T-helper 1 cell treated with Interleukin-12 subunit alpha and Interleukin-12 subunit beta and Interleukin-4 antibody, amounts not matched to agents 30 μg/mL and 1 μg/mL, for 36 hours (primary cell): ENCODE results near the gene SERPINA1.

ENCODE experiments used
- H3K27ac Mint-ChIP-seq: one replicate; pipeline ENCODE4 v1.8.0; 2021; ENCODE audit warnings: mild to moderate bottlenecking, mixed read lengths
- H3K27me3 Mint-ChIP-seq: one replicate; pipeline ENCODE4 v1.8.0; 2021; ENCODE audit warnings: low read depth, mixed read lengths
- H3K36me3 Mint-ChIP-seq: one replicate; pipeline ENCODE4 v1.8.0; 2021; ENCODE audit warnings: low read depth, mixed read lengths
- H3K4me1 Mint-ChIP-seq: one replicate; pipeline ENCODE4 v1.8.0; 2021; ENCODE audit warnings: low read depth, mixed read lengths
- H3K4me3 Mint-ChIP-seq: one replicate; pipeline ENCODE4 v1.8.0; 2021; ENCODE audit warnings: mild to moderate bottlenecking, moderate library complexity, mixed read lengths
- H3K9me3 Mint-ChIP-seq: one replicate; pipeline ENCODE4 v1.8.0; 2021; ENCODE audit warnings: mixed read lengths

SERPINA1 gene

DNA sequence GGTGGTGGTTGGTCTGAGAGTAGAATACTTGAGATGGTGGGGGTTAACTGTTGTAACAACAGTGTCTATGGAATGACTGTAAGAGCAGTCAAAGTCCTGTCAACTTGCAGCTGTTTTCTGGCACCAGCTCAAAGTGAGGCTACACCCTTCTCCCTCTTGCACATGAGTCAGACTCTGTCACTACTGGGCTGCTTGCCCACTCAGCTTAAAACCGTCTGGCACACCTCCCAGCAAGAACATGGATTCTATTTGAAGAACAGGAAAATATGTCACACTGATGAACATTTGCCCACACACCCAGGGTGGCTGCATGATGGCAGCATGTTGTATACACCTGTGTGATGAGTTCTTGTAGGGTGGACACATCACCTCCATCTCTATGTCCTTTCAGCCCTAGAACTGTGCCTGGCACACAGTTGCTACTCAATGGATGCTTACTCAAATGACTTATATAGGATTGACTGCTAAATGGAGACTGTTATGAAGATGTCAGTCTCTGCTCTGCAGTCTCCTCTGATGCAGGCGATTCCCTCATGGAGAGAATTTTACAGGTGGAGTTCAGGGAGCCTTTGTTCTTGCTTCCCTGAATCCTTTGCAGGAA lies 46.0 kb downstream of the SERPINA1 start:
- Mint-ChIP-seq H3K27me3 (peaks cover 4% of the 10 kb centered on the region), H3K27ac (no peak overlapping the region), H3K9me3 (peaks cover 18% of the 10 kb centered on the region), H3K4me3 (no peak overlapping the region), H3K4me1 (peaks cover 5% of the 10 kb centered on the region), H3K36me3 (no peaks in the 10 kb centered on the region)

DNA sequence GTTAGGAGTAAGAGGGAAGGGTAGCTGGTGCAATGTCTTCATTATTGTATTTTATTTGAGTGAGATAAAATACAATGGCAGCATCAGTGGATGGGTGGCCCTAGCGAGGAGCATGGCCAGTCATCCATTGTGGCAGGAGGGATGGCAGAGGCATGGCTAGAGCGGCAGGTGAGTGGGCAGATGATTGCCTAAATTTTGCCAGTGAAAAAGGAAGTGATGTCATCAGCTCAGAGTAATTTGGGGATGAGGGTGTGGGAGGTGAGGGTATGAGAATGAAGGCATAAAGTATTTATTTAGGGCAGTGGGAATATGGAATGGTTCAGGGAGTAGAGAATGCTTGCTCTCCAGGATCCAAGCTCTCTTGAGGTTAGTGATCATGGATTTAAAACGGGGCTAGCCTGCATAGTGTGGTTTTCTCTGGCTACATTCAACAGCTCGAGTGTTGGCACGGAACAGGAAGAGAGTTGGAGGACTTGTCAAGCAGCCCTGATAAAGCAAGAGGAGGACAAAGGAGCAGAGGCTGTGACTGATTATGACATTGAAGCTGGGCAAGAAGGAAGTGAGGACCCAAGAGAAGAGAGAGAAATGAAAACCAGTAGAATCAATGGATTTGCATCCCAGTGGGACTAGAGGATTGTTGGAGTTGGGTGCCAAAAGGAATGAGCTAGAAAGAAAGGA lies 46.6 kb downstream of the SERPINA1 start:
- H3K27ac Mint-ChIP-seq: no peak overlapping the region
- H3K36me3 Mint-ChIP-seq: no peaks in the 10 kb centered on the region
- H3K4me1 Mint-ChIP-seq: peaks cover 5% of the 10 kb centered on the region
- H3K9me3 Mint-ChIP-seq: peaks cover 18% of the 10 kb centered on the region
- H3K4me3 Mint-ChIP-seq: no peak overlapping the region
- H3K27me3 Mint-ChIP-seq: peaks cover 4% of the 10 kb centered on the region

DNA sequence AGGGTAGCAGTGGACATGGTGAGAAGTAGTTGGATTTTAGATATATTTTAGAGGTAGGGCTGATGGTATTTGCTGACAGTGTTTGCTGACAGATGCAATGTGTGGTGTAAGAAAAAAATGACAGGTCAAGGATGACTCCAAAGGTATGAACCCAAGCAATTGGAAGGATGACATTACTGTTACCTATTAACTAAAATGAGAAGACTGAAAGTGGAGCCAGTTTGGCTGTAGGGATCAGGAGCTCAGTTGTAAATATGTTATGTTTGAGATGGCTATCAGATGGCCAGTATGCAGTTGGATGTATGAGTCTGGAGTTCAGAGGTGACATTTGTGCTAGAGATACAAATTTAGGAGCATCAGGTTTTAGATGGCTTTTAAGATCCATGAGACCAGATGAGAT lies 47.9 kb downstream of the SERPINA1 start:
- Mint-ChIP-seq H3K36me3 (no peaks in the 10 kb centered on the region), H3K9me3 (peaks cover 18% of the 10 kb centered on the region), H3K27me3 (peaks cover 4% of the 10 kb centered on the region), H3K4me3 (no peak overlapping the region), H3K4me1 (peaks cover 3% of the 10 kb centered on the region), H3K27ac (no peak overlapping the region)

DNA sequence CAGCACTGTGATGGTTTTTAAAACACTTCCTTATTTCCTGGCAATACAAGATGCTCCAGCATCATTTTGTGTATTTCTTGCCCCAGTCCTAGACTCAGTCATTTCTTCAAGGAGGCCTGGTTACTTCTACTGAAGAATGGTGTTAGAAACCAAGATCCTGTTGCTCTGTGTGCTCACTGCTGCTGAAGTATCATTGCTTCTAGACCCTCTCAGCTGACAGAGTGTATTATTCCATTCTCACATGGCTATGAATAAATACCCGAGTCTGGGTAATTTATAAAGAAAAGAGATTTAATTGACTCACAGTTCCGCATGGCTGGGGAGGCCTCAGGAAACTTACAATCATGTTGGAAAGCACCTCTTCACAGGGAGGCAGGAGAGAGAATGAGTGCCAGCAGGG lies 50.4 kb downstream of the SERPINA1 start:
- Mint-ChIP-seq H3K4me3 (no peak overlapping the region), H3K36me3 (no peaks in the 10 kb centered on the region), H3K9me3 (peaks cover 12% of the 10 kb centered on the region), H3K27ac (no peak overlapping the region), H3K27me3 (peaks cover 16% of the 10 kb centered on the region), H3K4me1 (peaks cover 3% of the 10 kb centered on the region)

DNA sequence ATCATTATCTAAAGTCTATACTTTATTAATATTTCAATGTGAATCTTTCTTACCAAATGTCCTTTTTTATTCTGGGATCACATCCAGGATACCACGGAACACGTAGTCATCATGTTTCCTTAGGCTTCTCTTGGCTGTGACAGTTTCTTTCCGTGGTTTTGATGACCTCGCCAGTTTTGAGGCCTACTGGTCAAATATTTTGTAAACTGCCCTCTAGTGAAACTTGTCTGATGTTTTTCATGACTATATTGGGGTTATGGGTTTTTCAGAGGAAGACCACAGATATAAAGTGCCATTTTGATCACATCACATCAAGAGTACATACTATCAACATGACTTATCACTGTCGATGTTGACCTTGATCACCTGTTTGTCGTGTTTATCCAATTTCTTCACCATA lies 51.1 kb downstream of the SERPINA1 start:
- Mint-ChIP-seq H3K4me1 (peaks cover 3% of the 10 kb centered on the region), H3K27ac (no peak overlapping the region), H3K9me3 (peaks cover 12% of the 10 kb centered on the region), H3K27me3 (peaks cover 23% of the 10 kb centered on the region), H3K4me3 (no peak overlapping the region), H3K36me3 (no peaks in the 10 kb centered on the region)

DNA sequence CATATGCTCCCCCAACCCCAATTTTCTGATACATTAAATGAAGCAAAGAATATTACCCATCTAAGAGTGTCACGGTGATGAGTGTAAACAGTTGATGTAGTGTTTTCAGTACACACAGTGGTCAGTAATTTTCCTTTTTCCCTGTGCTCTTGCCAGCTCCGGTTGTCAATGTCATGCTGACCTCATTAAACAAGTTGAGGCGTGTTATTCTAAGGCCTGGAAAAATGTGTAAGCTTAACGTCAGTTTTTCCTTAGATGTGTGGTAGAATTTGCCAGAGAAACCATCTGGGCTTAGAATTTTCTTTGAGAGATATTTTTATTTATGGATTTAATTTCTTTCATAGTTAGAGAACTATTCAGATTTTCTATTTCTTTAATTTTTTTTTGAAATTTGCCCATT lies 53.5 kb downstream of the SERPINA1 start:
- Mint-ChIP-seq H3K36me3 (no peaks in the 10 kb centered on the region), H3K4me1 (no peaks in the 10 kb centered on the region), H3K27ac (no peak overlapping the region), H3K9me3 (peaks cover 5% of the 10 kb centered on the region), H3K27me3 (peaks cover 23% of the 10 kb centered on the region), H3K4me3 (no peak overlapping the region)

DNA sequence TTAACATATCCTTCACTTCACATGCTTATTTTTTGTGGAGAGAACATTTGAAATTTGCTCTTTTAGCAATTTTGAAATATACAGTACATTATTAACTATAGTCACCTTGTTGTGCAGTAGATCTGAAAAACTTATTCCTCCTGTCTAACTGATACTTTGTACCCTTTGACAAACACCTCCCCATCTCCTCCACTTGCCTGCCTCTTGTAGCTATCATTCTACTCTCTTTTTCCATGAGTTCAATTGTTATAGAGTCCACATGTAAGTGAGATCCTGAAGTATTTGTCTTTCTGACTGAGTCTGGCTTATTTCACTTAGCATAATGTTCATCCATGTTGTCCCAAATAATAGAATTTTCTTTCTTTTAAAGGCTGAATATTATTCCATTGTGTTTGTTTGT lies 55.8 kb downstream of the SERPINA1 start:
- H3K9me3 Mint-ChIP-seq: no peaks in the 10 kb centered on the region
- H3K36me3 Mint-ChIP-seq: no peaks in the 10 kb centered on the region
- H3K27ac Mint-ChIP-seq: no peak overlapping the region
- H3K27me3 Mint-ChIP-seq: peaks cover 25% of the 10 kb centered on the region
- no peaks in the 10 kb centered on the region for H3K4me1 Mint-ChIP-seq
- H3K4me3 Mint-ChIP-seq: no peak overlapping the region

DNA sequence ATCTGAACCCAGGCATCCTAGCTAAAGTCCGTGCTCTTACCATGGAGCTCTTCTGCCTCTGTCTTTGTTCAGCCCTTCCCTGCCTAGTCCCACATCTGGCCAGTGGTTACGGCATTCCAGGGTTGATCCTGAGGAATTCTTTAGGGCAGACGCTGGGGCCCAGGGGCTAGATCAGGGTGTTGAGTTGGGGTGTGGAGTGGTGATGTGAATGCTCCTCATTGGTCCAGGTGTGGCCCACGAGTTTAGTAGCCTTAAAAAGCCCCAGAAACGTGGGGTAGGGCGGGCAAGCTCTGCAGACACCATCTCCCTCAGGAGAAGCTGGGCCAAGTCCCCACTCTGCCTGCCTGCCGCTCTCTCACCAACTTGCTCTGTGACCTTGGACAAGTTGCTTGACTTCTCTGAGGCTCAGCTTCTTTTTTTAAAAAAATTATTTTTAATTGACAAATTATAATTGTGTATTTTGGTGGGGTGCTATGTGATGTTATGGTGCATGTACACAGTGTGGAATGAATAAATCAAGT lies 56.3 kb downstream of the SERPINA1 start:
- no peak overlapping the region for H3K4me3 Mint-ChIP-seq

DNA sequence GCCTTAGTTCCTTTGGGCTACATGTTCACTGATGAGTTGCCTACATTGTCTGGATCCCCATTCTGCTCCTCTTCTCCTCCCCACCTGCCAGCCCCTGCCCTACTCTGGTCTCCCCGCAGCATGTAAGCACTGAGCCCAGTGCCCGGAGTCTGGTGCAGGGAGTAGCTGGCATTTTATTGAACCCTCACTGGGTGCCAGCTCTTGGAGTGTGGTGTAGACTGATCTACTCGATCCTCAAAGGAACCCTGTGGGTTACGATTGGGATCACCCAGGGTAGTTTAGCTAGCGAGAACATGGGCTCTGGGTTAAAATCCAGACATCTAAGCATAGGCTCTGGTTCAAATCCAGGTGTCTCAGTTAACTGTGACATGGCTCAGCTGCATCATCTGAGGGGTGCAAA lies 56.9 kb downstream of the SERPINA1 start:
- Mint-ChIP-seq H3K27me3 (peaks cover 25% of the 10 kb centered on the region), H3K4me1 (no peaks in the 10 kb centered on the region), H3K4me3 (no peak overlapping the region), H3K36me3 (no peaks in the 10 kb centered on the region), H3K9me3 (no peaks in the 10 kb centered on the region), H3K27ac (no peak overlapping the region)

More for the DNA sequence above, 56.3 kb downstream of the SERPINA1 start:
- H3K27ac Mint-ChIP-seq: no peak overlapping the region
- H3K36me3 Mint-ChIP-seq: no peaks in the 10 kb centered on the region
- H3K4me1 Mint-ChIP-seq: no peaks in the 10 kb centered on the region
- peaks cover 25% of the 10 kb centered on the region for H3K27me3 Mint-ChIP-seq
- H3K9me3 Mint-ChIP-seq: no peaks in the 10 kb centered on the region

GRCh38 chr14:94330857-94331256 lies 57.5 kb downstream of the SERPINA1 start:
- Mint-ChIP-seq H3K4me3 (no peak overlapping the region), H3K9me3 (no peaks in the 10 kb centered on the region), H3K36me3 (no peaks in the 10 kb centered on the region), H3K27me3 (peaks cover 25% of the 10 kb centered on the region), H3K27ac (no peak overlapping the region), H3K4me1 (no peaks in the 10 kb centered on the region)

- H3K4me3 Mint-ChIP-seq: no peak overlapping the region
- no peaks in the 10 kb centered on the region for H3K4me1 Mint-ChIP-seq
- peaks cover 25% of the 10 kb centered on the region for H3K27me3 Mint-ChIP-seq
- H3K27ac Mint-ChIP-seq: no peak overlapping the region
- no peaks in the 10 kb centered on the region for H3K9me3 Mint-ChIP-seq
- no peaks in the 10 kb centered on the region for H3K36me3 Mint-ChIP-seq
Observed at GRCh38 chr14:94330432-94330831, 58.0 kb downstream of the SERPINA1 start.

GRCh38 chr14:94329857-94330256 lies 58.5 kb downstream of the SERPINA1 start:
- H3K27me3 Mint-ChIP-seq: peaks cover 24% of the 10 kb centered on the region
- H3K4me1 Mint-ChIP-seq: no peaks in the 10 kb centered on the region
- no peak overlapping the region for H3K4me3 Mint-ChIP-seq
- H3K9me3 Mint-ChIP-seq: no peaks in the 10 kb centered on the region
- H3K36me3 Mint-ChIP-seq: no peaks in the 10 kb centered on the region
- H3K27ac Mint-ChIP-seq: no peak overlapping the region

DNA sequence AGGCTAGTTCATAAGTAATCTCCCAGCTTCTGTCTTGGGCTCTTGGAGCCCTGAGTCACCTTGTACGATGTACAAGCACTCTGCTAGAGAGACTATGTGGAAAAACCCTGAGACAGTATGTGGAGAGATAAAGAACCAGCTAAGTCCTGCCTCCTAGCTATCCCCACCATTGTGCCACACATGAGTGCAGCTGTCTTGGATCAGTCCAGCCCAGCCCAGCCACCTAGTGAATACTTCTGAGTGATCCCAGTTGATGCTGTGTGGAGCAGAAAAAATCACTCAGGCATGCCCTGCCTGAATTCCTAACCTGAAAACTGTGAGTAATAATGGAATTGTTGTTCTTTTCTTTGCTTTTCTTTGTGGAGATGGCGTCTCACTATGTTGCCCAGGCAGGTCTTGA lies 60.2 kb downstream of the SERPINA1 start:
- no peak overlapping the region for H3K27ac Mint-ChIP-seq
- H3K9me3 Mint-ChIP-seq: no peaks in the 10 kb centered on the region
- no peaks in the 10 kb centered on the region for H3K4me1 Mint-ChIP-seq
- H3K27me3 Mint-ChIP-seq: peaks cover 14% of the 10 kb centered on the region
- no peaks in the 10 kb centered on the region for H3K36me3 Mint-ChIP-seq
- H3K4me3 Mint-ChIP-seq: no peak overlapping the region
